Psoas muscle (tissue), 8 donors: ENCODE measurements around the gene RPS3A. TPM values are rescaled to one million over a fixed set of nuclear protein-coding genes. Genes with fewer than 3 reads are reported as not detected.

Experiments
- ATAC-seq, 4 donors: fragments of 200-7000 bp; cut with Tn5 transposase; one replicate each; pipeline ENCODE4 v1.9.1; 2020; ENCODE audit warnings: moderate library complexity in 3 of 4, mild to moderate bottlenecking in 2 of 4
- DNase-seq, 2 donors: peaks; one replicate each; pipeline ENCODE4 v3.0.0-alpha.2; 2020
- H3K27ac ChIP-seq: fragments of 200-600 bp; one replicate; pipeline ENCODE4 v1.8.0; 2022
- H3K27me3 ChIP-seq, 3 donors: fragments of 200-600 bp in 1 of 3; one replicate each; pipeline versions ENCODE4 v1.6.1 to v1.8.0; 2013 to 2022; ENCODE audit warnings: low read length in 2 of 3, mild to moderate bottlenecking in 2 of 3, moderate library complexity in 1 of 3; ENCODE audit not compliant: insufficient read depth in 3 of 3
- H3K36me3 ChIP-seq, 2 donors: fragments of 200-600 bp in 1 of 2; one replicate each; pipeline versions ENCODE4 v1.6.1 to v1.8.0; 2013 to 2022; ENCODE audit warnings: low read depth in 1 of 2, mild to moderate bottlenecking in 1 of 2, moderate library complexity in 1 of 2; ENCODE audit not compliant: insufficient read depth in 1 of 2
- H3K4me1 ChIP-seq: fragments of 200-600 bp; one replicate; pipeline ENCODE4 v1.8.0; 2022
- H3K4me3 ChIP-seq: fragments of 200-600 bp; one replicate; pipeline ENCODE4 v1.8.0; 2022; ENCODE audit warnings: mild to moderate bottlenecking
- H3K9me3 ChIP-seq: fragments of 200-600 bp; one replicate; pipeline ENCODE4 v1.8.0; 2022
- WGBS, 3 donors: extraction: QIAGEN DNeasy Blood & Tissue Kit; methylation state at CpG; one replicate each; pipeline versions ENCODE4 v1.1.6 to v1.1.7; 2013; 5-methylcytosine and 5-hydroxymethylcytosine counted together
- intact Hi-C, 2 donors: fragments of 100-400 bp; cut with DNase I; formaldehyde crosslinking; loops; one replicate each; pipeline versions ENCODE4 v1.11.0 to v1.14.2; 2022
- polyA plus RNA-seq, 3 donors: library from polyadenylated mRNA; stranded (reverse); fragments of 200-250 nt; gene quantifications; one replicate each; pipeline ENCODE4 v1.2.3, GENCODE V29; 2013
- total RNA-seq, 4 donors: library from RNA; stranded (reverse); fragmentation: NEBNext Ultra II Directional in 2 of 4; extraction: Animal tissue kit (Norgen Biotek cat#: 25700) in 2 of 4; gene quantifications; one replicate each; pipeline versions ENCODE4 v1.2.1 to v1.2.4, GENCODE V29; 2021 to 2023
- TF ChIP-seq, protein P1 (sequence below): fragments of 200-600 bp; IDR thresholded peaks from one replicate; pipeline ENCODE4 v1.8.0; 2022; ENCODE audit warnings: antibody characterized with exemption
- donor health status: healthy with polysubstance abuse.
- donor health status: DM: no; HTN: no; CAD: no; lungs with moderate emphysema.
- donor health status: Bipolar disorder and iron deficiency.
- donor health status: healthy.
- donor health status: DM: yes; HTN: yes; CAD: no.
- donor health status: DM: no; HTN: no; CAD: no.
- donor health status: DM: no; HTN: no; CAD: no.
- donor health status: DM: yes; HTN: yes; CAD: no.

RPS3A gene
- total and polyA plus RNA-seq, 7 donors, result 841 to 2,333 (median 1,071) TPM

DNA sequence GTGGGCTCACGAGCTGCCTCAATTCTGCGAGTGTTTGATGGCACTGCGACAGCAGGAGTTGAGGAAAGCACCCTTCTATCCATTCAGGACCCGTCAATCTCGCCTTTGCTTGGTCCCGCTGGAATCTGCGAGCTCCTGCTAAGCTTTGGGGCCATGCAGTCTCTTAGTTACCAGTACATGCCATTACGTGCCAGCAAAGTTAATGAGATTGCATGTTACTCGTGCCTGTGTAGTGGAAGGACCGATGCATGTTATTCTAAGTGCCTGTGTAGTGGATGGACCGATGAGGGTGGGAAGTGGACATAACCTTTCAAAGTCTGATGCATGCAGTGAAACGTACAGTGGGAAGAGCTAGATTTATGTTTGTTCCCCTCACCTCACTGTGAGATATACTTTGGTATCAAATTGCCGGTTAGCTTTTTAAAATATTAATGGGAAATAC is 569 bp downstream of the RPS3A start:
- 0 to 1% (median 1%) methylated on average over 13 of the region's 13 CpGs for WGBS, 3 donors
- Histone ChIP-seq H3K9me3 (no peaks in the 10 kb centered on the region), H3K27ac (peak overlapping the region; percentile 95), H3K4me3 (peak overlapping the region; percentile 96), H3K36me3 (peaks cover 6 to 46% of the 10 kb centered on the region in 2 donors), H3K4me1 (peaks cover 19% of the 10 kb centered on the region), H3K27me3 (no peaks in the 10 kb centered on the region)
- DNase-seq (no peak), ATAC-seq (peak; percentile 22 to 53 (median 39))
- TF ChIP-seq, protein P1, sequence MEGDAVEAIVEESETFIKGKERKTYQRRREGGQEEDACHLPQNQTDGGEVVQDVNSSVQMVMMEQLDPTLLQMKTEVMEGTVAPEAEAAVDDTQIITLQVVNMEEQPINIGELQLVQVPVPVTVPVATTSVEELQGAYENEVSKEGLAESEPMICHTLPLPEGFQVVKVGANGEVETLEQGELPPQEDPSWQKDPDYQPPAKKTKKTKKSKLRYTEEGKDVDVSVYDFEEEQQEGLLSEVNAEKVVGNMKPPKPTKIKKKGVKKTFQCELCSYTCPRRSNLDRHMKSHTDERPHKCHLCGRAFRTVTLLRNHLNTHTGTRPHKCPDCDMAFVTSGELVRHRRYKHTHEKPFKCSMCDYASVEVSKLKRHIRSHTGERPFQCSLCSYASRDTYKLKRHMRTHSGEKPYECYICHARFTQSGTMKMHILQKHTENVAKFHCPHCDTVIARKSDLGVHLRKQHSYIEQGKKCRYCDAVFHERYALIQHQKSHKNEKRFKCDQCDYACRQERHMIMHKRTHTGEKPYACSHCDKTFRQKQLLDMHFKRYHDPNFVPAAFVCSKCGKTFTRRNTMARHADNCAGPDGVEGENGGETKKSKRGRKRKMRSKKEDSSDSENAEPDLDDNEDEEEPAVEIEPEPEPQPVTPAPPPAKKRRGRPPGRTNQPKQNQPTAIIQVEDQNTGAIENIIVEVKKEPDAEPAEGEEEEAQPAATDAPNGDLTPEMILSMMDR, result no peak
- intact Hi-C loops, result loop anchor here in 1 of 2 donors (5.0 kb wide), 1 partner anchor 1682 kb away; no protein-coding TSS in a partner anchor

DNA sequence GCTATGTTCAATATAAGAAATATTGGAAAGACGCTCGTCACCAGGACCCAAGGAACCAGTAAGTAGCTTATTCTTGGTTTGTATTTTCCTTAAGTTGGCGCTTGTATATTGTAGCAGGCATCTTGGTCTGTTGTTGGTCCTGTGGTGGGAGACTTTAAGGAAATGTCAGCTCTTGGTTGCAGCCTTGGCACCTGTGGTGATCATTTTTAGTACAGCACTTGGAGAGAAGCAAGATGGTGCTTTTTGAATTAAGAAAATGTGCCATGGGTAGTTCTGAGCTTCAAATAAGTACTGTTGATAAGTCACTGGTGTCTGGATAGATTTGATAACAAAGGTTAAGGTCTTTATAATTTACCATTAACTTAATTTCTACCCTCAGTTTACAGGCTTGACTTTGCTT is 1.1 kb downstream of the RPS3A start:
- Histone ChIP-seq H3K27me3 (no peaks in the 10 kb centered on the region), H3K27ac (peak overlapping the region; percentile 95), H3K9me3 (no peaks in the 10 kb centered on the region), H3K36me3 (peaks cover 6 to 52% of the 10 kb centered on the region in 2 donors), H3K4me3 (peak overlapping the region; percentile 96), H3K4me1 (peaks cover 19% of the 10 kb centered on the region)
- DNase-seq (no peak), ATAC-seq (no peak)
- intact Hi-C loops, result no loop called here
- TF ChIP-seq, protein P1, result no peak
- 14 to 18% (median 15%) methylated on average over 3 of the region's 3 CpGs for WGBS, 3 donors

DNA sequence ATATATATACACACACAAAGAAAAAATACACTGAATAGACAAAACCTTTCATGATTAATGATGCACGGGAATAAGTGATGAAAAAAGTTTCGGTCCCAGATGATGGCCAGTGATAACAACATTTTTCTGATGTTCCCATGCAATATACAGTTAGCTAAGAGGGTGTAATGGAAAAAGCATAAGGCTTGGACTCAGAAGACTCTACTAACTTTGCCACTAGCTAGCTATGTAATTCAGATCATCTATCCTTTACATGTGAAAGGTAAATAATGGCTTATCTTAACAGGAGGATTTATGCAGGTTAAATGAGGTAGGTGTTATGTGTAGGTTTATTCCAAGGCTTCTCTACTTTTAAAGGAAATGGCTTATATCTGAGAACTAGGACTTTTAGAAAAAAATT is 4.3 kb downstream of the RPS3A start:
- Histone ChIP-seq H3K9me3 (no peaks in the 10 kb centered on the region), H3K27ac (no peak overlapping the region), H3K36me3 (peaks cover 6 to 83% of the 10 kb centered on the region in 2 donors), H3K4me1 (peaks cover 19% of the 10 kb centered on the region), H3K4me3 (no peak overlapping the region), H3K27me3 (no peaks in the 10 kb centered on the region)
- intact Hi-C loops, result no loop called here
- TF ChIP-seq, protein P1, result no peak
- 80 to 84% (median 82%) methylated on average over 2 of the region's 2 CpGs for WGBS, 3 donors
- ATAC-seq (no peak), DNase-seq (no peak)

DNA sequence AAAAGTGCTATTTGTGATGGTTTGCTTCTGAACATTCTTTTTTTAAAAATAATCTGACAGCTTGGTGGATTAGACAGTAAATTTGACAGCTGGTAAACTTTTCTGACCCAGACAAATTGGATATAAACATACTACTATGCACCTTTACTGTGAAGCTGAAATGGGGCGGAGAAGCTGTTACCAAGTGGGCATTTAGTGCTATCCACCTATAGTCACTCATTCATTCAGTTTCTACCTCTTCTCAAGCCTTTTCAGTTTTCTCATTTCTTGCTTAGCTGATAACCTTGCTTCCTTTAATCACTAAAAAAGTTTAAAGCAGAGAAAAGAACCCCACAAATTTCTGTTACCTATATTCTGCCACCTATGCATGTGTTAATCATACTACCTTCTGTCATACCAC is 5.2 kb downstream of the RPS3A start:
- no peaks in the 10 kb centered on the region for H3K27me3 ChIP-seq
- WGBS, 3 donors, result 92 to 100% (median 97%) methylated on average over 1 of the region's 1 CpG
- intact Hi-C loops, result no loop called here
- ATAC-seq (no peak), DNase-seq (no peak)
- peaks cover 16% of the 10 kb centered on the region for H3K4me1 ChIP-seq
- H3K36me3 ChIP-seq, result peaks cover 6 to 83% of the 10 kb centered on the region in 2 donors
- H3K27ac ChIP-seq, result no peak overlapping the region
- TF ChIP-seq, protein P1, result no peak
- no peak overlapping the region for H3K4me3 ChIP-seq
- H3K9me3 ChIP-seq, result no peaks in the 10 kb centered on the region

DNA sequence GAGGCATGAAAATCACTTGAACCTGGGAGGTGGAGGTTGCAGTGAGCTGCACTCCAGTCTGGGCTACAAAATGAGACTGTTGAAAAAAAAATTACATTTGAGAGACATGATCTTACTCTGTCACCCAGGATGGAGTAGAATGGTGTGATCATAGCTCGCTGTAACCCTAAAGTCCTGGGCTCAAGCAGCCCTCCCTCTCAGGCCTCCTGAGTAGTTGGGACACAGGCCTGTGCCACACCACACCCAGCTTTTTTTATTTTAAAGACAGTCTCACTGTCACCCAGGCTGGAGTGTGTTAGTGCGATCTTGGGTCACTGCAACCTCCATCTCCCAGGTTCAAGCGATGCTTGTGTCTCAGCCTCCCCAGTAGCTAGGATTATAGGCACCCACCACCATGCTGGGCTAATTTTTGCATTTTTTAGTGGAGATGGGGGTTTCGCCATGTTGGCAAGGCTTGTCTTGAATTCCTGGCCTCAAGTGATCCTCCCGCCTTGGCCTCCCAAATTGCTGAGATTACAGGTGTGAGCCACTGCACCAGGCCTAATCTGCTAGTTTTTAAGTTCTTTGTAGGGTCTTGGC is 6.1 kb downstream of the RPS3A start:
- H3K4me3 ChIP-seq, result no peak overlapping the region
- no peaks in the 10 kb centered on the region for H3K27me3 ChIP-seq
- WGBS, 3 donors, result 94 to 97% (median 95%) methylated on average over 5 of the region's 5 CpGs
- no peaks in the 10 kb centered on the region for H3K9me3 ChIP-seq
- H3K36me3 ChIP-seq, result peaks cover 6 to 81% of the 10 kb centered on the region in 2 donors
- DNase-seq, result no peak
- H3K27ac ChIP-seq, result no peak overlapping the region
- TF ChIP-seq, protein P1, result no peak
- H3K4me1 ChIP-seq, result peaks cover 16% of the 10 kb centered on the region
- intact Hi-C loops, result no loop called here
- peak; percentile 18 to 35 (median 30) for ATAC-seq
